GM12878 (cell line): ENCODE results near the gene UBE2O. TPM values are rescaled to one million over a fixed set of nuclear protein-coding genes. Genes with fewer than 3 reads are reported as not detected.

Source experiments
- ATAC-seq: fragments of 200-7000 bp; cut with Tn5 transposase; 3 replicates; pipeline ENCODE4 v1.9.1; 2020; ENCODE audit warnings: mild to moderate bottlenecking, moderate library complexity
- BruUV-seq: library from RNA; stranded (reverse); fragments of 400-500 nt; replicated peaks from 2 replicates; lab custom pipeline; 2021; lab: Mats Ljungman, UMichigan
- CTCF ChIA-PET: fragments of 300-600 bp; sonication (Branson Sonifier 250); formaldehyde crosslinking; extraction: SDS; loops from one replicate; lab custom pipeline; 2021; ENCODE audit warnings: inconsistent platforms; lab: Yijun Ruan, JAX
- POLR2A ChIA-PET: fragments of 350-600 bp; formaldehyde crosslinking; extraction: SDS; loops from one replicate; lab custom pipeline; 2021; ENCODE audit warnings: inconsistent platforms; lab: Charles Lee
- RAD21 ChIA-PET: fragments of 300-600 bp; sonication (Branson Sonifier 250); formaldehyde crosslinking; loops from one replicate; lab custom pipeline; 2023; ENCODE audit warnings: antibody characterized with exemption; ENCODE audit not compliant: unreplicated experiment; lab: Charles Lee
- SMC1A ChIA-PET: fragments of 300-600 bp; sonication (Branson Sonifier 250); formaldehyde crosslinking; loops from one replicate; lab custom pipeline; 2023; ENCODE audit not compliant: unreplicated experiment, uncharacterized antibody; lab: Charles Lee
- DNase-seq: peaks from one replicate; pipeline ENCODE4 v3.0.0-alpha.2; 2011; ENCODE audit warnings: low read depth, low spot score
- FAIRE-seq: peaks from 3 replicates; lab custom pipeline; 2011; peaks lifted over from hg19 to GRCh38; lab: Jason Lieb, UNC
- H2AFZ ChIP-seq: 2 replicates; pipeline ENCODE4 v1.6.0; 2011; ENCODE audit warnings: low read depth, low read length, control low read depth; ENCODE audit not compliant: control insufficient read depth
- H3K27ac ChIP-seq: 2 replicates; pipeline ENCODE4 v1.5.1; 2011; ENCODE audit warnings: control low read depth; ENCODE audit not compliant: control insufficient read depth, insufficient read depth
- H3K27me3 ChIP-seq, 2 experiments: replicated peaks in 1 of 2; 2 replicates each; pipeline versions ENCODE4 v1.6.0 to v1.6.1; 2011; ENCODE audit warnings: low read length in 1 of 2; ENCODE audit not compliant: control insufficient read depth in 2 of 2, insufficient read depth in 2 of 2
- H3K36me3 ChIP-seq, 2 experiments: 2 replicates each; pipeline ENCODE4 v1.5.1; 2011; ENCODE audit warnings: low read length in 1 of 2; ENCODE audit not compliant: control insufficient read depth in 2 of 2, insufficient read depth in 2 of 2
- H3K4me1 ChIP-seq: 2 replicates; pipeline ENCODE4 v1.6.1; 2011; ENCODE audit warnings: mild to moderate bottlenecking, low read length, moderate library complexity, mixed read lengths; ENCODE audit not compliant: control insufficient read depth, insufficient read depth
- H3K4me2 ChIP-seq: 2 replicates; pipeline ENCODE4 v1.6.0; 2011; ENCODE audit warnings: control low read depth; ENCODE audit not compliant: control insufficient read depth, insufficient read depth
- H3K4me3 ChIP-seq: fragments of 200-600 bp; sonication (generic); 2 replicates; pipeline ENCODE4 v1.5.1; 2016
- H3K79me2 ChIP-seq: 2 replicates; pipeline ENCODE4 v1.6.0; 2011; ENCODE audit warnings: low read length; ENCODE audit not compliant: control insufficient read depth, insufficient read depth
- H3K9ac ChIP-seq: 2 replicates; pipeline ENCODE4 v1.8.0; 2011; ENCODE audit warnings: low read length, control low read depth, mixed read lengths; ENCODE audit not compliant: control insufficient read depth, insufficient read depth
- H3K9me3 ChIP-seq: replicated peaks from 3 replicates; pipeline ENCODE4 v1.5.1; 2011; ENCODE audit warnings: mild to moderate bottlenecking, low read length; ENCODE audit not compliant: control insufficient read depth, insufficient read depth
- H4K20me1 ChIP-seq: 2 replicates; pipeline ENCODE4 v1.6.0; 2011; ENCODE audit not compliant: control insufficient read depth, insufficient read depth
- CREB1 ChIP-seq: IDR thresholded peaks from 2 replicates; pipeline ENCODE4 v1.6.1; 2012; ENCODE audit warnings: low read depth, mild to moderate bottlenecking, inconsistent platforms
- DPF2 ChIP-seq: fragments of 450-650 bp; IDR thresholded peaks from 2 replicates; pipeline ENCODE4 v1.6.1; 2017; ENCODE audit warnings: mild to moderate bottlenecking
- MEF2A ChIP-seq: IDR thresholded peaks from 2 replicates; pipeline ENCODE4 v1.6.1; 2011; ENCODE audit warnings: low read depth, mild to moderate bottlenecking, low read length, moderate library complexity; ENCODE audit not compliant: insufficient read depth
- NR2F1 ChIP-seq: fragments of 450-650 bp; conservative IDR thresholded peaks from 2 replicates; pipeline ENCODE4 v1.6.1; 2017; ENCODE audit warnings: mild to moderate bottlenecking
- RFX5 ChIP-seq: IDR thresholded peaks from 2 replicates; pipeline ENCODE4 v1.6.1; 2011; ENCODE audit warnings: low read depth, low read length, improper control_type of control experiment
- SIX5 ChIP-seq: IDR thresholded peaks from 2 replicates; pipeline ENCODE4 v1.6.1; 2011; ENCODE audit warnings: mild to moderate bottlenecking, low read depth, low read length, moderate library complexity; ENCODE audit not compliant: severe bottlenecking
- SMAD1 ChIP-seq: fragments of 450-650 bp; IDR thresholded peaks from 2 replicates; pipeline ENCODE4 v1.6.1; 2018; ENCODE audit warnings: mild to moderate bottlenecking, low read depth; ENCODE audit not compliant: partially characterized antibody
- SMARCA5 ChIP-seq: fragments of 450-650 bp; IDR thresholded peaks from 2 replicates; pipeline ENCODE4 v1.6.1; 2017; ENCODE audit warnings: mild to moderate bottlenecking
- TCF12 ChIP-seq: IDR thresholded peaks from 2 replicates; pipeline ENCODE4 v1.6.1; 2011; ENCODE audit warnings: low read depth, mild to moderate bottlenecking, low read length
- USF2 ChIP-seq: IDR thresholded peaks from 2 replicates; pipeline ENCODE4 v1.6.1; 2011; ENCODE audit warnings: low read depth, low read length, improper control_type of control experiment, borderline replicate concordance
- ZSCAN29 ChIP-seq: fragments of 450-650 bp; IDR thresholded peaks from 2 replicates; pipeline ENCODE4 v1.6.1; 2017; ENCODE audit warnings: mild to moderate bottlenecking, moderate library complexity
- WGBS: methylation state at CpG from one replicate; pipeline ENCODE4 v1.1.6; 2016; ENCODE audit warnings: low lambda C conversion rate; ENCODE audit not compliant: insufficient replicate concordance, insufficient coverage; ENCODE audit errors: missing lambda C conversion rate; 5-methylcytosine and 5-hydroxymethylcytosine counted together
- in situ Hi-C: fragments of 300-500 bp; cut with MboI; formaldehyde crosslinking; loops from 9 replicates; pipeline ENCODE4 v1.14.3; 2018; ENCODE audit warnings: mixed read lengths
- intact Hi-C: fragments of 100-400 bp; cut with micrococcal nuclease; formaldehyde crosslinking; loops from one replicate; pipeline ENCODE4 v1.14.2; 2022; ENCODE audit not compliant: unreplicated experiment
- polyA plus RNA-seq, 11 experiments: library from polyadenylated mRNA; depleted of rRNA in 4 of 11; unstranded in 6 of 11; stranded (reverse) in 5 of 11; fragments of >200 nt; fragmentation: Nextera tagmentation in 4 of 11; fragmentation: Illumina TruSeq in 1 of 11; extraction: Ambion mirVana in 4 of 11; extraction: Trizol in 1 of 11; gene quantifications; 1 replicate in 1 of 11; 2 replicates in 10 of 11; pipeline versions ENCODE4 v1.2.1 to v1.2.3, GENCODE V29; 2011 to 2016; ENCODE audit warnings: inconsistent platforms in 2 of 11, missing spikeins in 2 of 11, low read depth in 1 of 11
- total RNA-seq, 4 experiments: library from RNA; depleted of rRNA in 3 of 4; stranded (reverse); fragments of >200 nt in 3 of 4; fragmentation: Illumina TruSeq in 1 of 4; extraction: Trizol in 1 of 4; gene quantifications; 2 replicates each; pipeline versions ENCODE4 v1.2.1 to v1.2.3, GENCODE V29; 2013 to 2021
- TF ChIP-seq, protein P1 (sequence below), 3 experiments: IDR thresholded peaks in 2 of 3; conservative IDR thresholded peaks in 1 of 3; 2 replicates each; pipeline ENCODE4 v1.5.1; 2011; ENCODE audit warnings: low read depth in 3 of 3, low read length in 3 of 3, mild to moderate bottlenecking in 3 of 3, control low read depth in 2 of 3, moderate library complexity in 2 of 3, inconsistent platforms in 1 of 3, mixed read lengths in 1 of 3; ENCODE audit not compliant: control insufficient read depth in 2 of 3, insufficient read depth in 1 of 3; ENCODE audit errors: extremely low read depth in 1 of 3

UBE2O gene
- total and polyA plus RNA-seq, 10 of the 15 experiments (the other 5 are each of a cell fraction or from before 2014, with no cell fraction given), result 2.1 to 39.0 (median 14.1) TPM

- Histone ChIP-seq H3K4me3 (no peak overlapping the region), H3K27ac (peak overlapping the region; percentile 37; the same call in 1 of the 2 replicates), H4K20me1 (no peaks in the 10 kb centered on the region), H3K4me2 (no peak overlapping the region), H3K27me3 (no peaks in the 10 kb centered on the region), H3K79me2 (peaks cover 8% of the 10 kb centered on the region; the same call in 1 of the 2 replicates), H2AFZ (no peak overlapping the region), H3K9ac (no peak overlapping the region), H3K36me3 (no peaks in the 10 kb centered on the region; a peak in 1 of 4 replicates), H3K4me1 (peaks cover 49% of the 10 kb centered on the region), H3K9me3 (no peaks in the 10 kb centered on the region)
- in situ Hi-C loops (no loop called here), intact Hi-C loops (no loop called here)
- RAD21 ChIA-PET, result interaction anchor here (1.5 kb wide), 1 partner anchor 13 kb away, joined by 4 read pairs; no protein-coding TSS in a partner anchor
- SMC1A ChIA-PET, result interaction anchor here (1.0 to 12.0 kb wide), 3 partner anchors 9 to 21 kb away, joined by 3 to 115 read pairs (median 4); partner anchors contain the start of gene RHBDF2
- ATAC-seq (no peak), DNase-seq (no peak), FAIRE-seq (peak; percentile 18)
- CTCF ChIA-PET, result interaction anchor here (1.5 to 2.5 kb wide), 2 partner anchors 9 to 13 kb away, joined by 3 to 8 read pairs; no protein-coding TSS in a partner anchor
- POLR2A ChIA-PET, result interaction anchor here (0.6 to 6.9 kb wide), 4 partner anchors 10 to 74 kb away, joined by 3 to 101 read pairs (median 6); partner anchors contain the start of gene RHBDF2
- BruUV-seq, result no TSS peak
- TF ChIP-seq ZSCAN29, result no peak
- 36% methylated on average over 11 of the region's 11 CpGs for WGBS
Measured at GRCh38 chr17:76485569-76485968, 32.6 kb upstream of the UBE2O start.

- Histone ChIP-seq H3K27me3 (no peaks in the 10 kb centered on the region), H2AFZ (no peak overlapping the region), H3K4me1 (peaks cover 53% of the 10 kb centered on the region), H3K9me3 (no peaks in the 10 kb centered on the region), H3K4me3 (no peak overlapping the region), H4K20me1 (no peaks in the 10 kb centered on the region), H3K9ac (no peak overlapping the region), H3K36me3 (no peaks in the 10 kb centered on the region; a peak in 1 of 4 replicates), H3K27ac (peak overlapping the region; percentile 30; the same call in 1 of the 2 replicates), H3K79me2 (peaks cover 8% of the 10 kb centered on the region; the same call in 1 of the 2 replicates), H3K4me2 (peak overlapping the region; percentile 13; the same call in 1 of the 2 replicates)
- WGBS, result 89% methylated on average over 11 of the region's 11 CpGs
- in situ Hi-C loops, result no loop called here
- ChIA-PET CTCF (interaction anchor here (0.9 to 2.5 kb wide), 2 partner anchors 8 to 14 kb away, joined by 6 to 8 read pairs; no protein-coding TSS in a partner anchor), RAD21 (no interaction called here), POLR2A (interaction anchor here (6.9 kb wide), 1 partner anchor 16 kb away, joined by 101 read pairs; the partner anchor contains the start of gene RHBDF2), SMC1A (interaction anchor here (5.4 to 12.0 kb wide), 2 partner anchors 8 to 16 kb away, joined by 49 to 115 read pairs; partner anchors contain the start of gene RHBDF2)
- ATAC-seq (no peak), FAIRE-seq (peak; percentile 75), DNase-seq (no peak)
- BruUV-seq, result no TSS peak
- intact Hi-C loops, result no loop called here
- TF ChIP-seq MEF2A, result no peak
- TF ChIP-seq, protein P1, sequence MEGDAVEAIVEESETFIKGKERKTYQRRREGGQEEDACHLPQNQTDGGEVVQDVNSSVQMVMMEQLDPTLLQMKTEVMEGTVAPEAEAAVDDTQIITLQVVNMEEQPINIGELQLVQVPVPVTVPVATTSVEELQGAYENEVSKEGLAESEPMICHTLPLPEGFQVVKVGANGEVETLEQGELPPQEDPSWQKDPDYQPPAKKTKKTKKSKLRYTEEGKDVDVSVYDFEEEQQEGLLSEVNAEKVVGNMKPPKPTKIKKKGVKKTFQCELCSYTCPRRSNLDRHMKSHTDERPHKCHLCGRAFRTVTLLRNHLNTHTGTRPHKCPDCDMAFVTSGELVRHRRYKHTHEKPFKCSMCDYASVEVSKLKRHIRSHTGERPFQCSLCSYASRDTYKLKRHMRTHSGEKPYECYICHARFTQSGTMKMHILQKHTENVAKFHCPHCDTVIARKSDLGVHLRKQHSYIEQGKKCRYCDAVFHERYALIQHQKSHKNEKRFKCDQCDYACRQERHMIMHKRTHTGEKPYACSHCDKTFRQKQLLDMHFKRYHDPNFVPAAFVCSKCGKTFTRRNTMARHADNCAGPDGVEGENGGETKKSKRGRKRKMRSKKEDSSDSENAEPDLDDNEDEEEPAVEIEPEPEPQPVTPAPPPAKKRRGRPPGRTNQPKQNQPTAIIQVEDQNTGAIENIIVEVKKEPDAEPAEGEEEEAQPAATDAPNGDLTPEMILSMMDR (IDR thresholded peaks at IDR 0.05 in 2 of 3, conservative IDR thresholded peaks at IDR 0.05 in 1 of 3; ENCODE audit: control insufficient read depth in 2 of 3, extremely low read depth in 1 of 3, insufficient read depth in 1 of 3, low read depth in 3 of 3, low read length in 3 of 3), result no peak
- no peak for TF ChIP-seq USF2
- no peak for TF ChIP-seq DPF2
- no peak for TF ChIP-seq RFX5
- no peak for TF ChIP-seq CREB1
- TF ChIP-seq SMAD1, result no peak
- no peak for TF ChIP-seq SIX5
- TF ChIP-seq SMARCA5, result no peak
- no peak for TF ChIP-seq TCF12
- TF ChIP-seq NR2F1, result no peak
Measured at GRCh38 chr17:76484228-76484725, 31.3 kb upstream of the UBE2O start.
